NCI-H460 (cell line): ENCODE measurements around the gene HCN4. TPM values are rescaled to one million over a fixed set of nuclear protein-coding genes. Genes with fewer than 3 reads are reported as not detected.

Source experiments
- DNase-seq: peaks from one replicate; pipeline ENCODE4 v3.0.0-alpha.2; 2016; ENCODE audit warnings: low read depth; ENCODE audit errors: extremely low read depth
- total RNA-seq: library from RNA; depleted of rRNA; stranded (reverse); fragments of >200 nt; shearing (Covaris generic); gene quantifications from 2 replicates; pipeline ENCODE4 v1.2.3, GENCODE V29; 2014

Gene HCN4
- total RNA-seq, 1 experiment from 2014 or later: not detected

DNA sequence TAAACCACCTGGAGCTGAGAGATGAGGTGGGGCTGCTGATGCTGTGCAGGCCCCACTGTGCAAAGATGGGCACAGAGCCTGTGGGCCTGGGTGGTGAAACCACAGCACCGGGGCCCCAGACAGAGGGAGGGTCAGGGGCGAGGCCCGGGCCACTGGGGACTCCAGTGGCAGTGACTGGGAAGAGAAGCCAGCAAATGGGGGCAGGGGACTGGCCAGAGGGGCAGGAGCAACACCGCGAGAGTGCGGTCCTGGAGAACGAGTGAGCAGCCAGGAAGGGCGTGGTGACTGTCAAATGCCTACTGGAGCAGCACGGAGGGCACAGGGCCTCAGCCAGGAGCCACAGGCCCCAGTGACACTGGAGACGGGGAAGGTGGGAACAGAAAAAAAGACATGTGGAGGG lies 39.8 kb downstream of the HCN4 start:
- no peak for DNase-seq

DNA sequence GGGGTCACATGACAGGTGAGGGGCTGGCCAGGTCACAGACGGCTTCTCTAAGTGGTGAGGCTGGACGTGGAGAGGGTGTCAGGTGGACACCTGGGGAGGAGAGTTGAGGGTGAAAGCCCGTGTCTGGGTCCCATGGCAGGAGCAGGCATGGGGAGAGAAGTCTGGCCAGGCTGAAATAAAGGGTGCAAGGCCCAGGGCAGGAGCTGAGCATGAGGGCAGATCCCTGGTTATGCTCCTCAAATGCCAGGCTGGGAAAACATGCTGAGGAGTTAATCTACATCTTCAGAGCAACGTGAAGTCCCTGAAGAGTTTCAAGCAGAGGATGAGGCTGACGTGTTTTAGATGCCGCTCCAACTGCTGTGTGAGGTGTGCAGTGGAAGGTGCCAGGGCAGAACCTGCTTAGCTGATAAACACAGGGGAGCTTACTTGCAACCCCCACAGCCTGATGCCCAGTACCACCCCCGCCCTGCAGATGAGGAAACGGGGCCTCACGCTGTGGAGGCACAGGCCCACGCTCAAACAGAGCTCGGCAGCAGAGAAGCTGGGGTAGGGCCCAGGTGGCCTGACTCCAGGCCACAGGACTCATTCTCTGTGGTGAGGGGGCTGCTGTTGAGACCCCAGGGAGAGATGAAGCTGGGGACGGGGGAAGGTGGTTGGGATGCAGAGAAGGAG lies 40.5 kb downstream of the HCN4 start:
- no peak for DNase-seq

DNA sequence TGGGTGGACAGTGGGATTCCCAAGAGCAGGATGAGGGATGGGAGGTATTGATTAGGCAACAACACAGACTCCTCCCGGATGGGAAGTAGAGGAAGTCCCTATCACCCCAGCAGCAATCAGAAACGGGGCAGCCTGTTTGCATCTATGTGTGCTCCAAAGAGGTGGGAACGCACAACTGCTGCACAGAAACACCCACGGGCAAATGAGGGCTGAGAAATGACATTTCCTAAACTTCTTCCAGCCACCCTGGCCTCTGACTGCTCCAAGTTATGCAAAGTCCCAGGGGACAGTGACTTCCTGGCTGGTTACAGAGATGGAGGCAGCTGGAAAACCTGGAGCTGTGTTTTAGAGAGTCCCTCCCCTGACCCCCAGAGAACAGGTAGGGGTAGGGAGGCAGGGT lies 42.6 kb downstream of the HCN4 start:
- no peak for DNase-seq

DNA sequence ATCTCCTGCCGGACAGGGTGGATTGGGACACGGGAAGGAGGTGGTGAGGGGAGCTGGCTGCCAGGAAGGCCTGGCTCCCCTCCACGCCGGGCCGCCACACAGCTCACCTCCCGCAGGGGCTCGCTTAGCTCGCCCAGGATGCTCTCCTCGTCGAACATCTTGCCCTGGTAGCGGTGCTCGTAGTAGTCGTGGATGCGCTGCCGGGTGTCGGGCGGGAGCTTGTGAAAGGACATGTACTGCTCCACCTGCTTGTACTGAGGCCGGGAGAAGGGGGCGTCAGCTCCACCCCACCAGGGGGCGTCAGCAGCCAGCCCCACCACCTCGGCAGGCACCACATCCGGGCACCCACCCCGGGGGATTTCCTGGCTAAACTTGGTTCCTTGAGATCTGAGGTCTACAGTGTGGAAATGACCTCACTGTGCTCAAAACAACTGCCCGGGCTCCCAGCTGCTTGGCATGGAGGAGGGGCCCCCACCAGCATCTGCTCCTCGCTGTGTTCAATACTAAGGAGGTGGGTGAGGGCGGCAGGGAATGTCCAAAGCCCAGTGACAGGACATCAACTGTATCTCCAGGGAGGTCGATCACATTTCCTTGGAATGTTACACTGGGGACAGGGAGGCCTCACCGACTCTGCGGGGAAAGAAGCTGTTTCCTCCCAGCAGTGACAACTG lies 43.4 kb downstream of the HCN4 start:
- DNase-seq: no peak

DNA sequence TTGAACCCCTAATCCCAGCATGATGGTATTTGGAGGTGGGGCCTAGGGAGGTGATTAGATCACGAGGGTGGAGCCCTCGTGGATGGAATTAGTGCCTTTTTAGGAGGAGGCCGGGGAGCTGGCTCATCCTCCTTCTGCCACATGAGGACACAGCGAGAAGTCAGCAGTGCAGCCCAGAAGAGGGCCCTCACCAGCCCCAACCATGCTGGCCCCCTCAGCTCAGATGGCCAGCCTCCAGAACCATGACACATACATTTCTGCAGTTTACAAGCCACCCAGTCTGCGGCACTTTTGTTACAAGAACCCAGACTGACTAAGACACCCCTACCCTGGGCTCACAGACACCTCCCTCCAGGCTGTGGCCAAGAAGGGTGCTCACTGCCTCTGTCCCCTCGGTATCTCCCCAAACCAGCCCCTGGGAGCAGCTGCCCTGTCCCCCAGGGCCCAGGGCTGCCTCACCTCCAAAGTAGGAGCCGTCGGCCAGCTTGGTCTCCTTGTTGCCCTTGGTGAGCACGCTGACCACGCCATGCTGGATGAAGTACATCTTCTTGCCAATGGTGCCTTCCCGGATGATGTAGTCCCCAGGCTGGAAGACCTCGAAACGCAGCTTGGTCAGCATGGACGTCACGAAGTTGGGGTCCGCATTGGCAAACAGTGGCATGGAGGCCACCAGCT lies 44.1 kb downstream of the HCN4 start:
- DNase-seq: no peak

DNA sequence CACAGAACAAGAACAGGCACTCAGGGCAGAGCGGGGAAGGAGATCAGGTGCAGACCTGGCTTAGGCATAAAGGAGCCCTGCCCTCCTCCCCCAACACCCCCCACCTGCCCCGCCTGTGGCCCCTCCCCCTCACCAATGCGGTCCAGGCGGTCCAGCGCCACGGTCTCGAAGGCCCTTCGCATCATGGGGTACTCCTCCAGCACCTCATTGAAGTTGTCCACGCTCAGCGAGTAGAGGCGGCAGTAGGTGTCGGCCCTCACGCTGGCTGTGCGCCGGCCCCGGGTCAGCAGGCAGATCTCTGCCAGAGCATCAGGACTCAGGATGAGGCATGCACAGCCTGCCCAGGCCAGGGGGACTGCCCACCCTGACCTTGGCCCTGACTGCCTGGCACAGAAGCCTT lies 44.8 kb downstream of the HCN4 start:
- DNase-seq: no peak

DNA sequence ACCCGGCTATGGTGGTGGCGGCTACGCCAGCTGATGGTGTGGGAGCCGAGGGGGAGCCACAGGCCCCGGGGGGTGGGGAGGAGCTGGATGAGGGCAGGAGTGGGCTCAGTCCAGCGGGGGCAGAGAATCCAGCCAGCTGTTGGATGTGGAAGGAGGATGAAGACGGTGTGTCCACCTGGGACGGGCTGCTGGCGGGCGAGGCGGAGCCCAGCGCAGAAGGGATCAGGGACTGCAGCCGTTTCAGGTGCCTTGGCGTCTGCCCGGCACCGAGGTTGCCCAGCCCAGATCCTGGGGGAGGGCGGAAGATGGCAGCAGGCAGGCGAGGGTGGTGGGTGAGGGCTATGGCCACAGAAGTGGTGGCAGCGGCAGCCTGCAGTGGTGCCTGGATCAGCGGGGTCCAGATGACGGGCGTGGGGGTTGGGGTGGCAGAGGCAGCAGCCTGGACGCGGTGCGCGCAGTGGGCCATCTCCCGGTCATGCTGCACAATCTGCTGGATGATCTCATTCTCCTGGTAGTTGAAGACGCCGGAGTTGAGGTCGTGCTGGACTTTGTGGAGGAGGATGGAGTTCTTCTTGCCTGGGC lies 45.3 kb downstream of the HCN4 start:
- DNase-seq: no peak

DNA sequence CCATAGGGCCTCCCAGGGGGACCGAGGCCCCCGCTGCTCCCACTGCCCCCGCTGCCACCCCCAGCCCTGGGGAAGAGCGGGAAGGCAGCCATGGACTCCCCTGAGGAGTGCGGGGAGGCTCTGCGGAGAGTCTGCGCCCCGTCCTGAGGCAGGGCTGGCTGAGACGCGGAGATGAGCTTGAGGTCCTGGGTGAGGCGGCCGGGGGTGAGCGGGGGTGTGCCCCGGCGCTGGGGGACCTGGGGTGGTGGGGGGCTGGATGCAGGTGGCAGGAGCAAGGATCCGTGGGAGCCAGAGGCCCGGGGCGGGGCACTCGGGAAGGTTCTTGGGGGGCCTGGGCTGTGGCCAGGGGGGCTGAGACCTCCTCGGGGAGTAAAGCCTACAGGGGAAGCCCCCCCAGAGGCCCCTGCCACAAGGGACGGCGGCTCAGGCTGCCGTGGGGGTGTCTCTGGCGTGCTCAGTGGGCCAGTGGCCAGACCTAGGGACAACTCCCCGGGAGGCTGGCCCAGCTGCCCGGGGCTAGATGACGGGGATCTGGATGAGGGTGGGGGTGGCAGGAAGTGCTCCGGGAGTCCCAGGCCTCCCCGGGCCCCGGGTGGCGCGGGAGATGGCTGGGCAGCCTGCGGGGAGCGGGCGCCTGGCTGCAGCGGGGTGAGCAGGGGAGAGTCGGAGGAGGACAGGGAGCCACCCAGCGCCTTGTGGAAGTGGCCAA lies 45.9 kb downstream of the HCN4 start:
- DNase-seq: no peak

DNA sequence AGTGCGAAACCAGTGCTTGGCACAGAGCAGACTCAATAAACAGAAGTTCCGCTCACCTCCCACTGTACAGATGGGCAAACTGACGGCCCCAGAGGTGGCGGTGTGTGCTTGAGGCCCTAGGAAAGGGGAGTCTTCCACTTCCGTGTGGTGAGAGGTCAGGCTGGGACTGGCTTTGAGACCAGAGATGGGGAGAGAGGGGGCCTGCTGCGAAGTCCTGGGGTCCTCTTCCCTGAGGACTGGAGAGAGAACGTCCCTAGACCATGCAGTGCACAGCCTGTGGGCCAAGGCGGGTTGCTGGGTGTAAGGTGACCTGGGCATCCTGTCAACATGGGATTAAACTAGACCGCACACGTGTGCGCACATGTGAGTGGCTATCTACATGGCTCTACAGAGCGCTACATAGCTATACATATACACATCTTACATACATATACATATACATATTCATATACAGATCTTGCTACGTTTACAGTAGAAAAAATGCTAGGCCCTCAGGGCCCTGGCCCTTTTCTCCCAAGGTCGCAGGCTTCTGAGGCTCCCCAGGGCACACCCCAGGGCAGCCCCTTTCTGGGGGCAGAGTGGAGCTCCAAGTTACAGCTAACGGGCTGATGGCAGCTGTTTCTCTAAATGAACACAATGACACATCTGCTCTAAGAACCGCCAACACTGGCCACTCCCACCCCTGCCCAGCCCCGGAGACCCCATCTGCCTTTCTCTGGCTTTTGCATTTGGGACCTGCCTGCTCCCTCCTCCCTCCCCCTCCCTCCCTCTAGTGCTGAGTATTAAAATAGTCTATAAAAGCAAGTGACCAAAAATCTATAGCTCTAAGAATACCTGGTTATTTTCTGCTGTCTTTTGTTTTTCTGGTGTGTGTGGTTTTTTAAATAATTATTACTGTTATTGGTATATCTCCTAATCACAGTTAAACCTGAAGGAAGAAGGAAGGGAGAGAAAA lies 47.0 kb downstream of the HCN4 start:
- DNase-seq: no peak

DNA sequence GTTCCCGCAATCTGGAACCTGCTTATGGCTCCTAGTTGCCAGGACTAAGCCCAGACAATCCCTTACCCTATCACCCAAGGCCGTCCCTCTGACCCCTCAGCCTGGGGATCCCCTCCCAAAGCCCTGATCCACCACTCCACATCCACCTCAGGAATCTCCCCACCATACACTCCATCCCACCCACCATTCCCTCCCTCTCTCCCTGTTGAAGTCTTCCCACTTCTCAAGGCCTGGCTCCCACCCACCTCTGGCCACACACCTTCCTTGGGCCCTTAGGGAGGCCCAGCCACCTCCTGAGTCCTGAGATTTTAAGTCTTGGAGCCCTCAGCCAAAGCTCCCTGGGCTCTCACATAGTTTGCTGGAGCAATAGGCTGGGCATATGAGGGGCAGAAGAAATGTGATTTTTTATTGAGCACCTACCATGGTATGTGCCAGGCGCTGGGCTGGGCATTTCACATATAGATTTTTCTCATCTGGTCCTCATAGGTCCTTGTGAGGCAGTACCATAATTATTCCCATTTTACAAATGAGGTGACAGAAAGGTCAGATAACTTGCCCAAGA lies 48.1 kb downstream of the HCN4 start:
- DNase-seq: no peak

DNA sequence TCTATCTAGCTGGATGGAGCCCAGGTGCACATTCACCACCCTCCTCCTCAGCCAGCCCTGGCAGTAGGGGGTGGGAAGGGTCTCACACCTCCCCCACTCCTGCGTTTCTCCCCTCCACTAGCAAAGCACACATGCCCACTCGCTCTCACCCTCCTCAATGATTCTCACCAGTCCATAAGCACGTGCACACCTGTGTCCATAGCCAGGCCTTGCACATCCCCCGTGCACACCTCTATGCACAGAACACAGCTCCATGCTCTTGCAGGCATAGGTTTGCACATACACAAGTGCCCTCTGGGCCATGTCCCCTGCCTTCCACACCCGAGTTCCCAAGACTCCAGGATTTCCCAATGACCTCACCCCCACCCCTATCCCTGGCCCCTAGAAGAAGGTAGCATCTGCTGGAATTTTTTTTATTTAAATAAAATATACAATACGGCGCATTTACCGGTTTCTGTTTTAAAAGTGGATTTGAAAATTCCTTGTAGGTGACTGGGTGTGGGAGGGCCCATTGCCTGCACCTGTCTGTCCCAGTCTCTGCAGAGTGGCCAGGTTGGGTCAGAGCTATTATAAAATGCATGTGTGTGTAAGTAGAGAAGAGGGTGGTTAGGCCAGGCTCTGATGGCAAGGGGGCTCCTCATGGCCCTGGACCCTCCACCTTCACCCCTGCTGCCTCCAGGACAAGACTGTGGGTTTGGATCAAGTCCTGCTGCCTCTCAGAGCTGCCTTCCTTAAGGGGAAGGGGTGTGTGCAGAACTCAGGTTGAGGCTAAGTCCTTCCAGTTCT lies 49.1 kb downstream of the HCN4 start:
- no peak for DNase-seq

DNA sequence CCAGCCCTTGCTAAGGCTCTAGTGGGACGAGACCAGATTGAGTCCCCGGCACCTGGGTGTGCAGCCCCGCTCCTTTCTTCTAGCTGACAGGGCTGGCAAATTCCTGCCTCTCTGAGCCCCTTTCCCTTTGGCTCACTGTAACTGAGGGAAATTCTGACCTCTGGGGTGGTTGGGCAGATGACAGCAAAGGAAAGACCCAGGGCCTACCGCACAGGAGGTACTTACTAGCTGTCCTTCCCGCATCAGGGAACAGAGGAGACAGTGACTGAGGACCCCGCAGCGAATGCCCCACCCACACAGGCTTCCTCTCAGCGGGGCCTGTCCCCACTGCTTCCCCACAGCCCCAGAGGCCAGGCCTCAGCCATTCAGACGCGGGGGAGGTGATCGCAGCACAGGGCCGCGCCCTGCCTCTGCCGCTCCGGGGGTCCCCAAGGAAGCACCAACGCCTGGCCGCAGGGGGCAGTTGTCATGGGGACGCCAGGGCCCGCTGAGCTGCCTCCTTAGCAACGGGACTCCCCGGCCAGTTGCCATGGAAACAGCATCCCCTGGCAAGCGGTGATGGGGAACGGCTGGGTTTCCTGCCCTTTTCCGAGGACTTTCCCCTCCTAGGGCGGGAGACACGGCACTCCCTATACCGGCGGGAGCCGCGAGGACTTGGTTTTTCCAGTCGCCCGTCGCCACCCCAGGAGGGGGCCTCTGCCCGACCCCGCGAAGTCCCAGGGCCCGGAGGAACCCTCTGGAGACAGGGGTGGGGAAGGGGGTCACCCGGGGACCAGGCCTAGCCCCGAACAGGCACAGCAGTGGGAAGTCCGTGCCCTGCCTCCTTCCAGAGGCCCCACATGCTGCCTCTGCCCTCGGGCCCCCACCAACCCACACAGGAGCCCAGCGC lies 50.1 kb downstream of the HCN4 start:
- no peak for DNase-seq

DNA sequence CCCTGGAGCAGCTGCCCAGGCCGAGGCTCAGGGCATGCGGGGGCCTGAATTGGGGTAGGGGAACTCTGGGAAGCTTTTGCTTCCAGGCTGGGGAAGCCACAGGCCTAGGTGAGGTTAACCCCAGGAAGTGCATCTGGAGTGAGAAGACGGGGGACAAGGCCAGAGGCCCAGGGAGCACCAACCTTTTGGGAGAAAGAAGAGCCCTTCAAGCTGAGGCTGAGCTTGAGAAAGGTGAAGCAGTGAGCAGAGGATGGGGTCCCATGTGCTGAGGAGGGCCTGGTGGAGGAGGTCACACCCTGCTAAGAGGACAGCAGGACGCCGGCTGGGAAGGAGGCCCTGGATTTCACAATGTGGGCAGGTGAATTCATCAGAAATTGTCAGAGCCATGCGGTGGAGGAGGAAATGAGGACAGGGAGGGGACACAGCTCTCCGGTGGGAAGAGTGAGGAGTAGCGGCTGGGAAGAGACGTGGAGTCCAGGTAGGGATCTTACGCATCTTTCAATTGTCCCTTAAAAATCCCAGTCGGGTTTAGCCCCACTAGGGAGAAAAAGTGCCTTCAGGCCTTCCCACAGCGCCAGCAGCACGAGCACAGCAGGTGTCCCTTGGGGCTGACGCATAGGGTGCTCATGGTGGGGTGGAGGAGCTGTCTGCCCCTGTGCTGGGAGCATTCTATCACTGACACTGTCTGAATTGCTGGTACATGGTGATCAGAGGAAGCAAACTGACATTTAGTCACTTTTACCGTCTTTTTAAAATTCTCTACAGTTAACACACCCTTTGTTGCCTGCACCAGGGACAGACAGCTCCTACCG lies 50.9 kb downstream of the HCN4 start:
- no peak for DNase-seq

DNA sequence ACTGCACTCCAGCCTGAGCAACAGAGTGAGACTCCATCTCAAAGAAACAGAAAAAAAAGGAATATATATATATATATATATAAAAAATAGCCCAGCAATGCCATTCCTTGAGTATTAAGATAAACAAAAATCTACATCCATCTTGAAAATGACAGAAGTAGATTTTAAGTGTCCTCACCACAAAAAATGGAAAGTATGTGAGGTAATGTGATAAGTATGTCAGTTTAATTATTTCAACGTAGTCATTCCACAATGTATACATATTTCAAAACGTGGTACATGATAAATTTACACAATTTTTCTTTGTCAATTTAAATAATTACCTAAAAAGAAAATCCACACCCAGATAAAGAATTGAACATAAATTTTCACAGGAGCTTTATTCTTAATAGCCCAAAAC lies 54.9 kb downstream of the HCN4 start:
- no peak for DNase-seq

DNA sequence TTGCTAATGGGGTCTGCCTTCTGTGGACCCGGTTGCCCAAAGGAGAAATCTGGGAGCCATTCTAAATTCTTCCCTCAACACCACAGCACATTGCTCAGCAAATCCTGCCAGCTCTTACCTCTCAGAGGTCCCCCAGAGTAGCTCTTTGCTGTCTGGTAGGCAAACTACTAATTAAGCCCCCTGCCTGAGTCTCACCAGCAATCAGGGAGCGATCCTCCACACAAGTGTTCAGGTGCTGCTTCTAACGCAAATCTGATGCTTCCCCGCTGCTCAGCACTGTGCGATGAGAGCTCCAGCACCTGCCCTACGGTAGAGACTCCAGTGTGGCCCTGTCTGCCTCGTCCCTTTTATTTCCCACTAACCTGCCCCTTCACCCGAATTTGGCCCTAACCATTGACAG lies 60.5 kb downstream of the HCN4 start:
- no peak for DNase-seq

DNA sequence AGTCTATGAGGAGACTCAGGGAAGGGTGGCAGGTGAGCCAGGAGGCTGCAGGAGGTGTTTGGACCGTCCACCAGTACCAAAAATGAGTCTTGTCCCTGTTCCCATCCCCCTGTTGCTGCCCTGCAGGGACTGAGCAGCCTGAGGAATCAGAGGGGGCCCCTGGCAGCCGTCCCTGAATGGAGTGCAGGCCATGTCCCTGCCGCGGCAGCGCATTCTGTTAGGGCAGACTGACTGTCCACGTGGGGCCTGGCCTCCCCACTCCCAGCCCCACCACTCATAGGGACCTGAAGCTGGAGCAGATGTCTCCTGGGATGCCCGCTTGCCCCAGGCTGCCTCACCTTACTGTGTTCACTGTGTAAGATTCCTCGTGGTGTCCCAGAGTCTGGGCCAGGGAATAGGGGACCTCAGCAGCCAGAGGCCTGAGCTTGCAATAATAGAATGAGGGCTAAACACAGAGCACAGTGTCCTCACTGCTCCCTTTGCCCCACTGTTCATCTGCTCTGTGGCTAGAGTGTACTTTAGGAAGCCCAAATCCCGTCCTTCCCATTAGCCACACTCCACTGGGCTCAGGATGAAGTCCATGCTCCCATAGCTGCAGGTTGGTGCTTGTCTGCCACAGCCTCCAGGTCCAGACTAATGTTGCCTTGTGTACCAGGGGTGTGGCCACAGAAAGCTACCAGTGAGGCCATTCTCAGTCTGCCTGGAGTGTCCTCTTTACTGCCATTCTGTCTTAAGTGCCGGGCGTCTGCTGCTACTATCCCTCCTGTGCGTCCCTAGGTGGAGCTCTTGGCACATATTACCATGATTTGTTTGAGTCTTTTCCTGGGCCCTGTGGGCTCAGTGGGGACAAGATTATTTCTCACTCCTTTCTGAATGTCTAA lies 63.2 kb downstream of the HCN4 start:
- DNase-seq: peak; percentile 58
